HUES6 (cell line): ENCODE results near the gene CPAMD8.
A peak's percentile ranks its signal among the peaks of the same experiment; 100 is the strongest.
"Not testable (repeated sequence)": the region's sequence is repeated elsewhere in the genome, so short reads cannot be mapped to it uniquely, and the experiment has no call there.

Experiments used
- H3K27ac ChIP-seq: 2 replicates; pipeline ENCODE4 v1.7.0; 2013; ENCODE audit warnings: low read depth, mild to moderate bottlenecking, low read length, inconsistent platforms
- H3K27me3 ChIP-seq: 2 replicates; pipeline ENCODE4 v1.6.1; 2013; ENCODE audit warnings: low read length; ENCODE audit not compliant: control insufficient read depth, insufficient read depth
- H3K36me3 ChIP-seq: 2 replicates; pipeline ENCODE4 v1.6.1; 2013; ENCODE audit warnings: low read length; ENCODE audit not compliant: control insufficient read depth, insufficient read depth
- H3K4me1 ChIP-seq: 2 replicates; pipeline ENCODE4 v1.6.1; 2013; ENCODE audit warnings: low read length; ENCODE audit not compliant: control insufficient read depth, insufficient read depth
- H3K4me3 ChIP-seq: 2 replicates; pipeline ENCODE4 v1.5.1; 2013; ENCODE audit warnings: low read depth, low read length
- H3K9ac ChIP-seq: one replicate; pipeline ENCODE4 v1.6.1; 2013; ENCODE audit warnings: mild to moderate bottlenecking, low read length
- H3K9me3 ChIP-seq: 2 replicates; pipeline ENCODE4 v1.6.1; 2013; ENCODE audit warnings: low read depth, low read length; ENCODE audit not compliant: control insufficient read depth, insufficient read depth

Gene CPAMD8

DNA sequence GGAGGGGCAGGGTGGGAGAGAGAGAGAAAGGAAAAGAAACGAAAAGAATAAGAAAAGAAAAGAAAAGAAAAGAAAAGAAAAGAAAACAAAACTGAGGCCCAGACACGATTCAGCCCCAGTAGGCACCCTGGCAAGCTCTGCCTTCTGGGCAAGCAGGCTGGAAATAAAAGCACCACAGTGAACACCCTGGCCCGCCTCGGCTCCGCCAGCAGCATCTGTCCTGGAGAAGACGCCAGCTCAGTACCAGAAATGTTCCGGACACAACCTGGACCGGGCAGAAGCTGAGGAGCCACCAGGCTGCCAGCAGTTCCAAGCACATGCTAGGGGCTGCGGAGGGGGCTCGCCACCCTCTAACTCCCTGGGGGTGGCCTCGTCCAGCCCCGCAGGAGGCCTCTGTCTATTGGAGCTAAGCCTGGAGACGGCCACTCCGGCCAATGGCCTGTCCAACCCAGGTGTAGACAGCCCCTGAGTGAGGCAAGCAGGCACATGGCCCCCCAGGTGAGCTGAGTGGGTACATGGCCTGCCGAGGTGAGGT, 11.4 kb upstream of the CPAMD8 start:
- no peak overlapping the region for H3K9ac ChIP-seq
- H3K27ac ChIP-seq = no peak overlapping the region
- H3K36me3 ChIP-seq = no peaks in the 10 kb centered on the region
- H3K27me3 ChIP-seq = no peaks in the 10 kb centered on the region
- H3K4me3 ChIP-seq = no peak overlapping the region
- H3K9me3 ChIP-seq = no peaks in the 10 kb centered on the region
- H3K4me1 ChIP-seq = no peaks in the 10 kb centered on the region

DNA sequence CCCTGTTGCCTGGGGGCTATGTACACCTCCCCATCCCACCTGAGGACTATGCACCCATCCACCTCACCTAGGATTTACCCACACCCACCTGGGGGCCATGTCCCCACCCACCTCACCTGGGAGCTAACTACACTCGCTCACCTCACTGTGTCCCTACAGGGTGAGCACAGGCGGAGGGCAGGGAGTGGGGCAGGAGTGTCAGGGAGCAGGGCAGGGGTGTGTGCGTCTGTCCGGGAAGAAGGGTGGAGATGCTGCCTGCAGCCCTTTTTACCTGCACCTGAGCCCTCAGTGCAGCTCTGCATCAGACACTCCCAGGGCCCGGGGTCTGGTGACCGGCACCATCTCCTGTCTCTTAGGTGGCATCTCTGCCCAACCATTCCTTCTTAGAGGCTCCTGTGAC, 10.6 kb upstream of the CPAMD8 start:
- Histone ChIP-seq H3K27me3 (no peaks in the 10 kb centered on the region; the same call in 1 of the 2 replicates), H3K4me3 (no peak overlapping the region), H3K4me1 (no peaks in the 10 kb centered on the region), H3K9ac (no peak overlapping the region), H3K9me3 (no peaks in the 10 kb centered on the region), H3K36me3 (no peaks in the 10 kb centered on the region), H3K27ac (no peak overlapping the region)

DNA sequence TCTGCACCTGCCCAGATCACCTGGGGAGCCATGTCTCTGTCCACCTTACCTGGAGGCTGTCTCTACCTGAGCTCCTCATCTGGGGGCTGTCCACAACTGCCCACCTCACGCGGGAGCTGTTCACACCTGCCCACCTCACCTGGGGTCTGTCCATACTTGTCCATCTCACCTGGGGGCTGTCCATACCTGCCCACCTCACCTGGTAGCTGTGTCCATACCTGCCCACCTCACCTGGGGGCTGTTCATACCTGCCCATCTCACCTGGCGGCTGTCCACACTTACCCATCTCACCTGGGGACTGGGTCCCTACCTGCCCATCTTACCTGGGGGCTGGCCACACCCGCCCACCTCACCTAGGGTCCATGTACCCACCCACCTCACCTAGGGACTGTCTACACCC, 10.0 kb upstream of the CPAMD8 start:
- Histone ChIP-seq H3K4me1 (no peaks in the 10 kb centered on the region), H3K27ac (no peak overlapping the region), H3K9me3 (no peaks in the 10 kb centered on the region), H3K4me3 (no peak overlapping the region), H3K9ac (no peak overlapping the region), H3K27me3 (no peaks in the 10 kb centered on the region; the same call in 1 of the 2 replicates), H3K36me3 (no peaks in the 10 kb centered on the region)

DNA sequence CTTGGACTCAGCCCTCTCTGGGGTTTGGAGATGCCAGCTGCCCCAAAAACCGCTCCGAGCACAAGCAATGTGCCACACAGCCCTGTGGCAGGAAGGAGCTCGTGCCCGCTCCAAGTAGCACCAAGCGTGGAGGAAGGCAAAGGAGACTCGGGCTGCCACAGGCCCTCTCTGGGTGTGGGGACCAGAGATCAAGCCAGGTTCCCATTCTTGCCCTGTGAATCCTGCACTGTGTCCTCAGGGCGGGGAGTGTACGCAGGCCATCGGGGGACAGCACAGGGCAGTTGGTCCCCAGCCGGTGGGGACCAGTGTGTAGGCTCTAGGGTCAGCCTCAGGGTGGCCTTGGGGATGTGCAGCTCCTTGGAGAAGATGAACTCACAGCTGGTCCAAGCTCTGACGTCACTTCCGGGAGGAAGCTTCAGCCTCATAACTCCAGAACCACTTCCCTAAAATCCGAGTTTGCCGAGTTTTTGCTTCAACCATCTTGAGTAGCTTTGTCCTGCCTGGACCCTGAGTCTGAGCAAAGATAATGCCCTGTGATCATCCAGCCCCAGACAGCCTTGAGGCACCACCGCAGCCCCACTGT, 9.3 kb upstream of the CPAMD8 start:
- Histone ChIP-seq H3K9ac (no peak overlapping the region), H3K4me1 (no peaks in the 10 kb centered on the region), H3K27ac (no peak overlapping the region), H3K4me3 (no peak overlapping the region), H3K9me3 (no peaks in the 10 kb centered on the region), H3K27me3 (no peaks in the 10 kb centered on the region; the same call in 1 of the 2 replicates), H3K36me3 (no peaks in the 10 kb centered on the region)

DNA sequence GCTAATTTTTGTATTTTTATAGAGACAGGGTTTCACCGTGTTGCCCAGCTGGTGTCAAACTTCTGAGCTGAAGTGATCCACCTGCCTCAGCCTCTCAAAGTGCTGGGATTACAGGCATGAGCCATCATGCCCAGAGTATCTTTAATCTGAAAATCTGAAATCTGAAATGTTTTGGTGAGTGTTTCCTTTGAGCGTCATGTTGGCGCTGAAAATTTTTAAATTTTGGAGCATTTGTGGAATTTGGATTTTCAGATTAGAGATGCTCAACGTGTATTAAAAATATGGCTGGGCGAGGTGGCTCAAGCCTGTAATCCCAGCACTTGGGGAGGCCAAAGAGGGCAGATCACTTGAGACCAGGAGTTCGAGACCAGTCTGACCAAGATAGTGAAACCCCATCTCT, 5.1 kb upstream of the CPAMD8 start:
- Histone ChIP-seq H3K36me3 (no peaks in the 10 kb centered on the region), H3K4me3 (no peak overlapping the region), H3K27me3 (peaks cover 4% of the 10 kb centered on the region; the same call in 1 of the 2 replicates), H3K9ac (no peak overlapping the region), H3K4me1 (no peaks in the 10 kb centered on the region), H3K27ac (no peak overlapping the region), H3K9me3 (no peaks in the 10 kb centered on the region)

DNA sequence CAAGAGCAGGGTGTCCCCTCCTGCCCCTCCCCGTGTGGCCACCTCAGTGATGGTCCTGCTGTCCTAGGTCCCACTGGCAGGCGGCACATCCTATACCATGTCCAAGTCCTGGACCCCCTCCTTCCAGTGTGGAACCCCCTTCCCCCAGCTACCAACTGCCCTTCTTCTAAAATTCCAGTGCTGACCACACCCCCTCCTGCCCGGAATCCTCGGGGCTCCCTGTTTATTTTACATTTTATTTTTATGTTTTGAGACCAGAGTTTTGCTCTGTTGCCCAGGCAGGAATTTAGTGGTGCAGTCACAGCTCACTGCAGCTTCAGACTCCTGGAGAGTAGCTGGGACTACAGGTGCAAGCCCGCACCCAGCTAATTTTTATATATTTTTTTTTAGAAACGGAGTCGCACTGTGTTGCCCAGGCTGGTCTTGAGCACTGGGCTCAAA, 945 bp upstream of the CPAMD8 start:
- H3K9ac ChIP-seq = no peak overlapping the region
- no peak overlapping the region for H3K27ac ChIP-seq
- peaks cover 14% of the 10 kb centered on the region; the same call in 1 of the 2 replicates for H3K27me3 ChIP-seq
- peaks cover 5% of the 10 kb centered on the region for H3K4me1 ChIP-seq
- H3K9me3 ChIP-seq = peaks cover 15% of the 10 kb centered on the region
- H3K4me3 ChIP-seq = peak overlapping the region; percentile 50
- no peaks in the 10 kb centered on the region for H3K36me3 ChIP-seq

DNA sequence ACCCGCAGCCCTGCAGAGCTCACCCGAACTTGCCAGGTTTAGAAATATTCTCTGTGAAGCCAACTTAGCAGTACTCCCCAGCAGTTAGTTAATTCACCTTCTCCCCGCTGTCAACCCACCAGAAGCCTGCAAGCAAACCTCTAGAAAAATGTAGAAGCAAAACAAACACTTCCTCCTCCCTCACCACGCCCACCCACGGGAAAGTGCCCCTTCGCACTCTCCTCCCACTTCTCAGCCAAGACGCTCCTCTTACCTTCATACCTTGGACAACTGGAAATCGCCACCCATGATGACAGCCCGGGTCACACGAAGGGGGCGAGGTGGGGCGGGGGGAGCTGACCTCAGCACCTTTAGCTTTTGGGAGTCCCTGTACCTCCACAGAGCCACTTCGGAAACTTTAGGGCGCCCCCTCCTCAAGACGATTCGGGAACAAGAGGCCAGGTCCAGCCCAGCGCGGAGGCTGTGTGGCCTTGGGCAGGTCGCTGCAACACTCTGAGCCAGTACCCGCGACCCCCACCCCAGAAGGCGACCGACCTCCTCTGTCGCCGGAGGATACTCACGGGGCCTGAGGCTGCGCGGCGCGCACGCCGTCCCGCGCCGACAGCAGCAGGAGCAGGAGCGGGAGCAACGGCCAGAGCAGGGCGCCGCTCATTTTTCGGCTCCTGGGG, 485 bp downstream of the CPAMD8 start:
- Histone ChIP-seq H3K4me3 (peak overlapping the region; percentile 87), H3K36me3 (no peaks in the 10 kb centered on the region), H3K9me3 (peaks cover 15% of the 10 kb centered on the region), H3K27ac (no peak overlapping the region), H3K9ac (peak overlapping the region; percentile 67), H3K27me3 (peaks cover 14% of the 10 kb centered on the region; the same call in 1 of the 2 replicates), H3K4me1 (peaks cover 5% of the 10 kb centered on the region)

DNA sequence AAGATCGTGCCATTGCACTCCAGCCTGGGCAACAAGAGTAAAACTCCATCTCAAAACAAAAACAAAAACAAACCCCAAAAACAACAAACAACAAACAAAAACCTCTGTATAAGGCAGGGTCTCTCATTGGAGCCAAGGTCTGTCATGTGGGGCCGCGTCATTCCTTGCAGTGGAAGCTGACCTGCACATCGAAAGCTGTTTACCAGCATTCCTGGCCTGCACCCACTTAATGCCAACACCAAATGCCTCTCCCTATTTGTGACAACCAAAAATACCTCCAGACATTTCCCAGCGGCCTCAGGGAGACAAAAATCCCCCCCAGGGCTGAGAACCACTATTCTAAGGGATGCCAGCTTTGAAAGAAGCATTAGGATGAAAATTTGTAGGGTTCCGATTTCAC, 1.2 kb downstream of the CPAMD8 start:
- Histone ChIP-seq H3K27me3 (peaks cover 14% of the 10 kb centered on the region; the same call in 1 of the 2 replicates), H3K9me3 (peaks cover 15% of the 10 kb centered on the region), H3K27ac (no peak overlapping the region), H3K9ac (no peak overlapping the region), H3K36me3 (no peaks in the 10 kb centered on the region), H3K4me3 (peak overlapping the region; percentile 87; the same call in 1 of the 2 replicates), H3K4me1 (peaks cover 5% of the 10 kb centered on the region)

DNA sequence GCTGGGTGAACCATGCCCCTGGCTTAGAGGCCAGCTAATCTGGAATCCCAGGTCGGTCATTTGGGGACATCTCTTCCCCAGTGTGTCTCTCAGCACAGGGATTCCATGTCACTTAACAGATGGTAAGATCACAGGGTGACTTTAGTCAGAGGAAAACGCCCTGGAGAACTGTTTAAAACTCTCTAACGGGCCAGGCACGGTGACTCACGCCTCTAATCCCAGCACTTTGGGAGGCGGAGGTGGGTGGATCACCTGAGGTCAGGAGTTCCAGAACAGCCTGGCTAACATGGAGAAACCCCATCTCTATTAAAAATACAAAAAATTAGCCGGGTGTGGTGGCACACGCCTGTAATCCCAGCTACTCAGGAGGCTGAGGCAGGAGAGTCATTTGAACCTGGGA, 1.7 kb downstream of the CPAMD8 start:
- peaks cover 14% of the 10 kb centered on the region; the same call in 1 of the 2 replicates for H3K27me3 ChIP-seq
- H3K4me3 ChIP-seq = not testable (repeated sequence)

DNA sequence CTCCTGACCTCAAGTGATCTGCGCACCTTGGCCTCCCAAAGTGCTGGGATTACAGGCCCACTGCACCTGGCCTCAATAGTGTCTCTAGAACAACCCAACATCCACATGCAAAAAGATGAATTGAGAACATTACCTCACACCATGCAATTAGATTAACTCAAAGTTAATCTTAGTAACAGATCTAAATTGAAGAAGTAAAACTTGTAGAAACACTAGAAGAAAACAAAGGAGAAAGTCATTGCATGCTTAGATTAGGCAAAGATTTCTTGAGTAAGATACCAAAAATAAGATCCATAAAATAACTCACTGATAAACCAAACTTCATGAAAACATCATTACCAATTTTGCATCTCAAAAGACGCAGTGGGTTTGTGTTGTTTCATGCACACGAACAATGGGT, 2.8 kb downstream of the CPAMD8 start:
- Histone ChIP-seq H3K4me1 (peaks cover 5% of the 10 kb centered on the region), H3K9ac (no peak overlapping the region), H3K9me3 (peaks cover 15% of the 10 kb centered on the region), H3K4me3 (no peak overlapping the region), H3K27ac (no peak overlapping the region), H3K36me3 (no peaks in the 10 kb centered on the region), H3K27me3 (peaks cover 14% of the 10 kb centered on the region; the same call in 1 of the 2 replicates)

More for the DNA sequence above, 1.7 kb downstream of the CPAMD8 start:
- H3K36me3 ChIP-seq, H3K4me1 ChIP-seq, H3K27ac ChIP-seq, H3K9ac ChIP-seq: not testable (repeated sequence)
- peaks cover 15% of the 10 kb centered on the region for H3K9me3 ChIP-seq

DNA sequence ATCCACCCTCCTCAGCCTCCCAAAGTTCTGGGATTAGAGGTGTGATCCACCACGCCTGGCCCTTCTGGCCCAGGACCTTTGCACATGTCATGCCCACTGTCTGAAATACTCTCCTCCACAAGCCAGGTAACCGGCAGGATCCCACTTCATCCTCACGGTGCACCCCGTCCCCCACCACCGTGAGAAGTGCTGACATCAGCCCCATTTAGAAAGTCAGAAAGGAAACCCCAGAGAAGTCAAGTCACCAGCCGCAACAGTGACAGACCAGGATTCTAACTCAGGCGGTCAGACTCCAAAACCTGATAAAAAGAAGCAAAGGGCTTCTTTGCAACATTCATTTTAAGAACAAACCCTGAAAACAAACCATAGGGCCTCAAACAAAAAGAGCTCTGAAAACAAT, 3.9 kb downstream of the CPAMD8 start:
- H3K4me1 ChIP-seq = peaks cover 5% of the 10 kb centered on the region
- H3K27me3 ChIP-seq = peaks cover 9% of the 10 kb centered on the region; the same call in 1 of the 2 replicates
- no peak overlapping the region for H3K4me3 ChIP-seq
- H3K9me3 ChIP-seq = peaks cover 15% of the 10 kb centered on the region
- no peak overlapping the region for H3K9ac ChIP-seq
- H3K27ac ChIP-seq = no peak overlapping the region
- no peaks in the 10 kb centered on the region for H3K36me3 ChIP-seq
